Rectal smooth muscle tissue (tissue), 1 donor: ENCODE measurements around the gene CCDC74A.
"Not testable (repeated sequence)": the region's sequence is repeated elsewhere in the genome, so short reads cannot be mapped to it uniquely, and the experiment has no call there.

Source experiments
- H3K27ac ChIP-seq: one replicate; pipeline ENCODE4 v1.7.0; 2013; ENCODE audit warnings: low read depth, low read length, inconsistent platforms
- H3K27me3 ChIP-seq: one replicate; pipeline ENCODE4 v1.7.0; 2013; ENCODE audit warnings: low read length; ENCODE audit not compliant: control insufficient read depth, insufficient read depth
- H3K36me3 ChIP-seq: one replicate; pipeline ENCODE4 v1.7.0; 2013; ENCODE audit warnings: low read length; ENCODE audit not compliant: control insufficient read depth, insufficient read depth
- H3K4me1 ChIP-seq: one replicate; pipeline ENCODE4 v1.7.0; 2013; ENCODE audit warnings: low read length; ENCODE audit not compliant: control insufficient read depth, insufficient read depth
- H3K4me3 ChIP-seq: one replicate; pipeline ENCODE4 v1.7.0; 2013; ENCODE audit warnings: low read length
- H3K9ac ChIP-seq: one replicate; pipeline ENCODE4 v1.7.0; 2013; ENCODE audit warnings: low read length

Gene CCDC74A

GRCh38 chr2:131491469-131491836 is 36.2 kb upstream of the CCDC74A start:
- not testable (repeated sequence) for H3K27ac ChIP-seq, H3K36me3 ChIP-seq, H3K27me3 ChIP-seq, H3K4me1 ChIP-seq
- peak overlapping the region; percentile 13 for H3K9ac ChIP-seq
- H3K4me3 ChIP-seq, result peak overlapping the region; percentile 61

DNA sequence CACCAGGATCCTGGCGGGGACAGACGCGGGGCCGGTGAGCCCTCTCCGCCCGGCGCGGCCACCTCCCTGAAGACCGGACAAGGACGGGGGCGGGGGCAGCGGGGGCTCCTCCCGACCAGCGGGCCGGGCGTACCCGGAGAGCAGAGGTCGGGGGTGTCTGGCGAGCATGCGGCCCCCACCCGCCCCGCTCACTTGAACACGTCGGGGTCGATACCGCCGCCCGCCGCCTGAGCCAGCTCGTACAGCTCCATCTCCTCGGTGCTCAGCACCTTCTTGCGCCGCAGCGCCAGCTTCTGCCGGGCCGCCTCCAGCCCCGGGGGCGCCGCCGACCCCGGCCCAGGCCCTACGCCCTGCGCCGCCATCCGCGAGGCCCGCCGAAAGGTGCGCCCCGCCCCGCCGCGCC is 35.7 kb upstream of the CCDC74A start, which contains the start of gene MZT2A:
Gene MZT2A (minus strand): TSS at position 383 of the 403 bp plus-strand sequence. CDS start 21 bp downstream, at position 362.
- Histone ChIP-seq H3K27ac (peak within 1 kb of the TSS; percentile 89), H3K9ac (peak within 1 kb of the TSS; percentile 80), H3K4me3 (peak within 1 kb of the TSS; percentile 92)
- not testable (repeated sequence) for H3K36me3 ChIP-seq, H3K4me1 ChIP-seq, H3K27me3 ChIP-seq

DNA sequence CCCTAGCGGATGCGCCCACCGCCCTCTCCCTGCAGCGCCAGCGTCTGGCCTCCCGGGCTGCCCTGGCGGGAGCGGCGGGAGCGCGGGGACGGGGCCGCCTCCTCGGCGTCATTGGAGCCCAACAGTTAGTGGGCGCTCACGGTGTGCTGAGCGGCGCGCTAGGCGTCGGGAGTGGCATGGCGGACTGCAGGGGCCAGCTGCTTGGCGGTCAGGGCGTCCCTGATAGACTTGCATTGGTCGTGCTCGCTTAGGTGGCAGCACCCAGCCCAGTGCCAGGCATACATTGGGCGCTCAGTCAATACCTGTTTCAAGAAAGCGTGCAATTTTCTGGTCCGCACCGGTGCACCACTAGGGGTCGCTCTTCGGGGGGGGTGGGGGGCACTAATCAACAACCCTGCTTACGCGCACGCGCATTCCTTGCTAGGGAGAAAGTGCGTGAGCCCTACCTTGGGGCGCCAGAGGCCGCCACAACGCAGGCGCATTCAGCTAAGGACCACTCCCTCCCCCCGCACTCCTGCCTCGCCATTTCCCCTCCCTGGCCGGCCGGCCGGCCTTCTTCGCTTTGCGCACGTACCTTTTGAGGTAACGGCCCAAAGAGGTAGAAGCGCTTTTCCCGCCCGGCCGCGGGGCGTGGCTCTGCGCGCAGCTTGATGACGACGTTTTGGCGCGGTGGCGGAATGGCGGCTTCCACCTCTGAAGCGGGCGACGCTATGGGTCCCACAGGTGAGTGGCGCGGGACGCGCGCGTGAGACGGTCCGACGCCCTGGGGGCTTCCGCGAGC is 35.1 kb upstream of the CCDC74A start:
- Histone ChIP-seq H3K27me3 (no peaks in the 10 kb centered on the region), H3K4me3 (peak overlapping the region; percentile 92), H3K4me1 (peaks cover 5% of the 10 kb centered on the region), H3K27ac (peak overlapping the region; percentile 89), H3K36me3 (no peaks in the 10 kb centered on the region), H3K9ac (peak overlapping the region; percentile 80)

DNA sequence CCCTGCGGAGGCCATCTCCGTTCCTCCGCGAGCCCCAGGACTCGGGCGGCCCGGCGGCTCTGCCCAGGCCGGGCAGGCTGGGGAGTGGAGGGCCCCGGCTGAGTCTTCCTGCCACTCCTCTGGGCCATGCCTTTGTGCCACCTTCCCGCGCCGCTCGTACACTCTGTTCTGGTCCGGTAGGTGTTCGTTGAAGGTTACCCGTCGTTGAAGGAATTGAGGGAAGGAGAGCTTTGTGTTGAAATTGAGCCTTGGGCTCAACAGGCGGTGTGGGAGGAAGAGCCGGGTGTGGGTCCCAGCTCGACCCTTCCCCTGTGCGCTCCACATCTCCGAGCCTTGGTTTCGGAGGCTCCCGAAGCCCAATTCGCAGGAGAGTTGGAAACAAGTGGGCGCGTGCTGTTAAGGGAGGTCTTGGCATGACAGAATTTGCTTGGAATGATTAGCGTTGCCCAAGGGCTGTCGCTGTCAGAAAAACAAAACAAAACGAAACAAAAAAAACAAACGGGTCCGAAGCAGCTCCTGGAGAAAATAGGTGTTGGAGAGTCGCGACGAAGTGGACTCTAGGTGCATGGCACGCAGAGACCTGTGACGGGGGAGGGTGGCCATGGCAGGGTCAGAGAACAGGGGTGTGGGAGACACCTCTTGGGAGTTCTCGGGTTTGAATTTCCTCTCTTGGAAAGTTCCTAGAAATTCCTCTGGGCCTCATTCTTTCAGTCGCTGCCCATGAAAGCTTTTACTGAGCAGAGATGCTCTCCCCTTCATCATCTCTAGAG is 34.3 kb upstream of the CCDC74A start:
- Histone ChIP-seq H3K4me1 (peaks cover 5% of the 10 kb centered on the region), H3K9ac (peak overlapping the region; percentile 80)

GRCh38 chr2:131495506-131495905 is 32.2 kb upstream of the CCDC74A start:
- H3K36me3 ChIP-seq, H3K27ac ChIP-seq, H3K4me1 ChIP-seq, H3K9ac ChIP-seq, H3K4me3 ChIP-seq, H3K27me3 ChIP-seq: not testable (repeated sequence)

More for the DNA sequence above, 34.3 kb upstream of the CCDC74A start:
- Histone ChIP-seq H3K27ac (peak overlapping the region; percentile 89), H3K36me3 (no peaks in the 10 kb centered on the region), H3K4me3 (peak overlapping the region; percentile 92), H3K27me3 (no peaks in the 10 kb centered on the region)

DNA sequence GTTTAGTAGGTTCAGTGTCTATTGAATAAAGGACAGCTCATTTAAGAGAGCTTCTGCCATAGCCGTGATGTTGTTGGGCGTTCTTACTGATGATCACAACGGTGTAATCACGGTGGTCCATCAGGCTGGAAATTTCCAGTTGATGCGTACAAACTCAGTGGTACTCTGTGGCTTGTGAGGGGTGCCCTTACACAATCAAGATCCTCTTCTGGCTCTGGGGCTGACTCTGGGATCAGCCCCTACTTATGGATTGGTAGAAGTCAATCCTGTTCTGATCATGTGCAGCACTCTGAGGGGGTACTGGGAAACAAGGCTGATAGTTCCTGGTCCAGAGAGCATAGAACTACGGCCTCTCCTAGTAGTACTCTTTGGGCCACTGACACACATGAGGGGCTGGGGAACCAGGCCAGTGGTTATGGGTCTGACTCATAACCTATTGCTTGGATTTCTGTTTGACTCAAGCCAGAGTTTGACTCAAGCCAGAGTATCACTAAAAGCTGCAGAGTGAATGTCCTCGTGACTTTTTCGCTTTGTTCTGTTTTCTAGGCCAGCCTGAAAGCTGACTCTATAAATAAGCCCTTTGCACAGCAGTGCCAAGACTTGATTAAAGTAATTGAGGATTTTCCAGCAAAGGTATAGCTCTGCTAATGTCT is 29.2 kb upstream of the CCDC74A start:
- not testable (repeated sequence) for H3K27ac ChIP-seq, H3K4me3 ChIP-seq, H3K4me1 ChIP-seq, H3K27me3 ChIP-seq, H3K9ac ChIP-seq
- H3K36me3 ChIP-seq, result peaks cover 13% of the 10 kb centered on the region

DNA sequence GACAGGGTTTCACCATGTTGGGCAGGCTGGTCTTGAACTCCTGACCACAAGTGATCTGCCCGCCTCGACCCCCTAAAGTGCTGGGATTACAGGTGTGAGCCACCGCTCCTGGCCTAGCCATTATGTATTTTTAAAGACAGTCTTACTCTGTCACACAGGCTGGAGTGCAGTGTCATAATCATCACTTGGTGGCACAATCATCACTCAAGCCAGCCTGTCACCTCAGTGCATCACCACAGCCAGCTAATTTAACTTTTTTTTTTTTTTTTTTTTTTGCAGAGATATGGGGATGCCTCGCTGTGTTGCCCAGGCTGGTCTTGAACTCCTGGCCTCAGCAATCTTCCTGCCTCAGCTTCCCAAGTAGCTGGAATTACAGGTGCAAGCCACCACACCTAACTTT is 24.1 kb upstream of the CCDC74A start:
- H3K27ac ChIP-seq, H3K4me3 ChIP-seq, H3K4me1 ChIP-seq, H3K27me3 ChIP-seq, H3K9ac ChIP-seq: not testable (repeated sequence)
- H3K36me3 ChIP-seq, result peaks cover 30% of the 10 kb centered on the region

GRCh38 chr2:131504082-131504750 is 23.5 kb upstream of the CCDC74A start:
- not testable (repeated sequence) for H3K9ac ChIP-seq, H3K4me3 ChIP-seq, H3K27ac ChIP-seq, H3K27me3 ChIP-seq, H3K4me1 ChIP-seq
- H3K36me3 ChIP-seq, result peaks cover 34% of the 10 kb centered on the region

DNA sequence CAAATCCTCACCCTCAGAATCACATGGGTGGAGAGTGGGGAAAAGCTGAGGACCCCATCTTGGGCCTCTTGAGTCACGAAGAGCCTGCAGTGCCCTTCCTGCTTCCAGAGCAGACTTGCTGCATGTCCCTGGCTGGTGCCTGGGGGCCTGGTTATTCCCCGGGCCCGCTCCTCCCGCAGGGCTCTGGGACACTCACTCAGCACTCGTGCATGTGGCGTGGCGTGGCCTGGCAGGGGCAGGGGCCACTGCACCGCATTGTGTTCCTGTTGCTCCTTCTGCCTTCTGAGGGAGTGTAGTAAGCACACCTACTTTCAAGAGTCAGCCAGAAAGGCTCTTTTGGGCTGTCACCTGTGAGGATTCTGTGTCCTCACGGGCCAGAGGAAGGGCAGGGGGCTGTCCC is 18.1 kb upstream of the CCDC74A start:
- Histone ChIP-seq H3K4me3 (no peak overlapping the region), H3K27me3 (no peaks in the 10 kb centered on the region), H3K4me1 (no peaks in the 10 kb centered on the region), H3K9ac (no peak overlapping the region), H3K27ac (no peak overlapping the region), H3K36me3 (peaks cover 27% of the 10 kb centered on the region)

GRCh38 chr2:131511291-131511968 is 16.3 kb upstream of the CCDC74A start:
- H3K27ac ChIP-seq, H3K27me3 ChIP-seq, H3K4me1 ChIP-seq, H3K9ac ChIP-seq, H3K4me3 ChIP-seq: not testable (repeated sequence)
- peaks cover 21% of the 10 kb centered on the region for H3K36me3 ChIP-seq

- not testable (repeated sequence) for H3K9ac ChIP-seq, H3K27me3 ChIP-seq, H3K4me3 ChIP-seq, H3K4me1 ChIP-seq, H3K27ac ChIP-seq
- peaks cover 16% of the 10 kb centered on the region for H3K36me3 ChIP-seq
Measured at GRCh38 chr2:131511969-131512870, 15.5 kb upstream of the CCDC74A start.
